ENCODE results near the gene FBLL1.
"Not testable (repeated sequence)": the region's sequence is repeated elsewhere in the genome, so short reads cannot be mapped to it uniquely, and the experiment has no call there.

The FBLL1 gene

DNA sequence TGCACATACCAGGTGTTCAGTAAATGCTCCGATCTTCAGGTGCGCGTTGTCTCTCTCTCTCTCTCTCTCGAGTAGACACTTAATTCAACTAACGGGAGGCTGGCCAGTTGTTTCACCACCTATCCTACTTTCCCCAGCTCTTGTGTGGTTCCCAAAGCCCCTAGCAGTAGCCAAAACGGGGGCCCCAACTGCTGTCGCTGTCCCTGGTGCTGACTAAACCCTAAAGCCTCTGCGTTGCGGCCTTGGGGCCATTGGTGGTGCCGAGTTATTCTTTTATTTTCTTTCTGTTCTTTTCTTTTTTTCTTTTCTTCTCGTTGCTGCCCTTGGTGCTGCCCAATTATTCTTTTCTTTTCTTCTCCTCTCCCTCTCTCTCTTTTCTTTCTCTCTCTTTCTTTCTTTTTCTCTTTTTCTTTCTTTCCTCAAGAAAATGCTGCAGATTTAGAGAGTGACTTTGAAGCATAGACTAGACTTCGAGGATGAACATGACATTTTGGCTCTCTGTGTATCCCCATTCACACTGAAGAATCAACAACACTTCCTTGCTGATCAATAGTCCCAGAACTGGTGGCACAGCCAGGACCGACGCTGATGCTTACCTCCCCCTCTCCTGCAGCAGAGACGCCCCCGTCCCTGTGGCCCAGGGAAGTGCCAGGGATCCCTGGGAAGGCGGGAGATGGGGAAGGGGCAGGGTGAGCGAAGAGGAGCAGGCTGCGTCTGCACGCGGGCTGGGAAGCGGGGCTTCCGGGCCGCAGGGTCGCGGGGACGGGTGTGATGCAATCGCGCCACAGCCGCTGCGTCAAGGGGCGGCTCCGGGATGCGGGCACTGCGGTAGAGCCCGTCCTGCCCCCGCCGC, at the start of gene FBLL1:
TSS of gene FBLL1 (plus strand) at position 785 of the 853 bp plus-strand sequence. CDS start 200 bp downstream, outside the sequence.
- peak; percentile 52 for DNase-seq

DNA sequence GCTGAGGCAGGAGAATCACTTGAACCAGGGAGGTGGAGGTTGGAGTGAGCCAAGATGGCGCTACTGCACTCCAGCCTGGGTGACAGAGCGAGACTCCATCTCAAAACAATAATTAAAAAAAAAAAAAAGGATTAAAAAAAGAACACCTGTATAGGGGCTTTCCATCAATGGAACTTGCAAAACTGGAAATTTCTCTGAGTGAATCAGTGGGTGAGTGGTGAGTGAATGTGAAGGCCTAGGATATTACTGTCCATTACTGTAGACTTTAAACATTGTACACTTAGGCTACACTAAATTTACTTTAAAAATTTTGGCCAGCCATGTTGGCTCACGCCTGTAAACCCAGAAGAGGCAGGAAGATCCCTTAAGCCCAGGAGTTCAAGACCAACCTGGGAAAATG, 48.5 kb upstream of the FBLL1 start:
- DNase-seq, result no peak

DNA sequence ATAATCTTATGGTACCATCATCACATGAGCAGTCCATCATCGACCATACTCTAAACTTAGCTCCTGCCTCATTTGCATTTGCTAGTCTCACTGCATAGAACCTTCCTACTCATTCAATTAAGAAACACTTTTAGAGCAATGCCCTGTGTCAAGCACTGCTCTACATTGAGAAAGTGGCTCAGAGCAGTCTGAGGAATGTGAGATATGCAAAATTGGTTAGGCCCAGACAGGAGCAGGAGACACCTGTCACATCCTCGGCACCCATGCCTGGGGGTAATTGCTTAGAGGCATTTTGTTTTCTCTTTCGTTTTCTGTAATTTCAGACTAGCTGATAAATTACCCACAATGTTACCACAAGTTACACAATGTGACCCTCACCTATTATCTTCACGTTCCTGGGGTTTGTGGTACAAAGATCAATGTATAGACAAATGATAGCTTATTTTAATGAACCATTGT, 47.7 kb upstream of the FBLL1 start:
- no peak for DNase-seq

DNA sequence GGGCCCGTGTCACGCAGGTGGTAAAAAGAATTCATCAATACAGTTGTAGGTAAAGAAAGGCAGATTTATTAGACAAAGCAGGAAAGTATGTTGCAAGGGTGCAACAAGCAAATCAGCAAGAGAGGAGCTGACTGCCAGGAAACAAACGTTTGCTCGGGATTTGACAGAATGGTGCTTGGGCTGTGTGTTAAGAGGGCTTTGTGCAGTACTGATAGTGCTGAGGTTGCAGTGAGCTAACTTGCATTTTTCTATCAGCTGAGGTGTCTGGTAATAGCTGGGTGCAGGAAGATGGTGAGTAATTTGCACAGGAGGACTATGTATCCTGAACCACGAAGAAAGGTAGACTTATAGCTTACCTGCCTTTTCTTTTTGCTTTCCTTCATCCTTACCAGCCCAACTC, 46.7 kb upstream of the FBLL1 start:
- DNase-seq, result no peak

GRCh38 chr5:168486136-168486879, 42.8 kb upstream of the FBLL1 start, which contains the start of gene RARS1:
RARS1 (plus strand) TSS chr5:168486471; CDS start chr5:168486499, 28 bp downstream.
- peak; percentile 93 for DNase-seq

GRCh38 chr5:168489059-168489458, 40.0 kb upstream of the FBLL1 start:
- no peak for DNase-seq

DNA sequence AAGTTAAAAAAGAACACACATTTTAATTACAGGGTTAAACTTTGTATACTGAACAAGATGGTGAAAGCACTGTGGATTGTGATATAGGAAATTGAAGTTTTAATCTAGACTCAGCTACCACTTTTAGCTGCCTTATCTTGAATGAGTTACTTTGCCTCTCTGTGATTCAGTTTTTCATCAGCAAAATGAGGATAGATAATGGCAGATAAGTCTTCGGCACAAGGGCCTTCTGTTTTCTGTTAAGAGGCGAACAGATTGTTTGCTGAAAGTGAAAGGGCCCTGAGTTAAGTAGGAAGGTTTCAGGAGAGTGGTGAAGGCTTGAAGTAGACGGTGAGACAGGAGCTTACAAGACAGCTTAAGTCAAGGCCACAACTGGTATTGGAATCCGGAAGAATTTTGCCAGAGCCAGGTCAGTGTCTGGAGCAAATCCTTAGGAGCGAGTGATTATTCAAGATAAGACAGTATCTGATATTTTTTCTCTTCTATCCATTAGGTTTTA, 35.0 kb upstream of the FBLL1 start:
- DNase-seq, result no peak

DNA sequence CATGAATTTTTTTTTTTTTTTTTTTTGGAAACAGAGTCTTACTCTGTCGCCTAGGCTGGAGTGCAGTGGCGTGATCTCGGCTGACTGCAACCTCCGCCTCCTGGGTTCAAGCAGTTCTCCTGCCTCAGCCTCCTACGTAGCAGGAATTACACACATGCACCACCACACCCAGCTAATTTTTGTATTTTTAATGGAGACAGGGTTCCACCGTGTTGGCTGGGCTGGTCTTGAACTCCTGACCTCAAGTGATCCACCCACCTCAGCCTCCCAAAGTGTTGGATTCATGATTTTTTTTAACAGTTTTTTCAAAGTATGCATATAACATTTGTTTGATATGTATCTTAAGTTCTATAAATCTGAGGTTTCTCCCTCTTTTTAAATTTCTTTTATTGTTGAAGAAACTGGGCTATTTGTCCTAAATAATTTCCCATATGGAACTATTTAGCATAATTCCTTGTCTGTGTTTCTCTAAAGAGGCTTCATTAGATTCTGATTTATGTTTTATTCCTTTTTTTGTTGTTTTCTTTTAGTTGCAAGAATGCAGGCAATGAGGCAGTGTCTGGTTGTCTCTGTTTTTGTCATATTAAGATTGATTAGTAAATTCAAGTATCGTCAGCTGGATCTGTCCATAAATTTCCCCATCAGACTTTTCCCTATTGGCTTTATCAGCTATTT, 26.4 kb upstream of the FBLL1 start:
- DNase-seq, result no peak

DNA sequence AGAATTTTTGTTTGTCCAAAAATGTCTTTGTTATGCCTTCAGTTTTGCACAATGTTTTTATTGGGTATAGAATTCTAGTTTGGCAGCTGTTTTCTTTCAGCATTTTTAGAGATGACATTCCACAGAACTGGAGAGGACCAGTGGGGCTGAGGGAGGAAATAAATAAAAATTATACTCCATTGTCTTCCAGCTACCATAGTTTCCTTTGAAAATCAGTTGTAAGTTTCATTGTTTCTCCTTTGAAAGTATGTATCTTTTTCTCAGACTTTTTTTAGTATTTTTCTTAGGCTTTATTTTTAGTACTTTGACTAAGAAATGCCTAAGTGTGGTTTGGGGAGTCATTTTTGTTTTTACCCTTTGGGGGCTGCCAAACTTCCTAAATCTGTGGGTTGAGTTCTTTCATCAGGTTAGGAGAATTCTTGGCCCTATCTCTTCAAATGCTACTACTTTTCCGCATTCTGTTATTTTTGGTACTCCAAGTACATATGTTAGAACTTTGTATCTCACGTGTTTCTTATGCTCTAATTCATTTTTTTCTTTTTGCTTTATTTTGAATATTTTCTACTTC, 15.2 kb upstream of the FBLL1 start:
- DNase-seq, result no peak

- no peak for DNase-seq
Observed at GRCh38 chr5:168525856-168526255, 3.2 kb upstream of the FBLL1 start.

DNA sequence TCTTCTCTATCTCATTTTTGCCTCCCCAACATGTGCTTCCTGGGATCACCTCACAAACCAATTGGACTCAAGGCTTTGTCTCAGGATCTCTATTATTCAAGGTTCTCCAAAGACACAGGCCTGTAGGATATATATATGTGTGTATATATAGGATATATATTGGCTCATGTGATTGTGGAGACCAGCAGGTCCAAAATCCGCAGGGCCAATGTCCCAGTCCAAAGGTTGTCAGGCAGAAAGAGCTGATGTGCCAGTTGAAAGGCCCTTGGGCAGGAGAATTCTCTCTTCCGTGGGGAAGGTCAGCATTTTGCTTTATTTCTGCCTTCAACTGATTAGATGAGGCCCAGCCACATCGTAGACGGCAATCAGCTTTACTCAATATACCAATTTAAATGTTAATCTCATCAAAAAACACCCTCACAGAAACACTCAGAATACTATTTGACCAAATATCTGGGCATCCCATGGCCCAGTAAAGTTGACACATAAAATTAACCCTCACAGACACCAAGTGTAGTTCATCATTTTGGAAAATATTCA, 1.3 kb upstream of the FBLL1 start:
- no peak for DNase-seq

DNA sequence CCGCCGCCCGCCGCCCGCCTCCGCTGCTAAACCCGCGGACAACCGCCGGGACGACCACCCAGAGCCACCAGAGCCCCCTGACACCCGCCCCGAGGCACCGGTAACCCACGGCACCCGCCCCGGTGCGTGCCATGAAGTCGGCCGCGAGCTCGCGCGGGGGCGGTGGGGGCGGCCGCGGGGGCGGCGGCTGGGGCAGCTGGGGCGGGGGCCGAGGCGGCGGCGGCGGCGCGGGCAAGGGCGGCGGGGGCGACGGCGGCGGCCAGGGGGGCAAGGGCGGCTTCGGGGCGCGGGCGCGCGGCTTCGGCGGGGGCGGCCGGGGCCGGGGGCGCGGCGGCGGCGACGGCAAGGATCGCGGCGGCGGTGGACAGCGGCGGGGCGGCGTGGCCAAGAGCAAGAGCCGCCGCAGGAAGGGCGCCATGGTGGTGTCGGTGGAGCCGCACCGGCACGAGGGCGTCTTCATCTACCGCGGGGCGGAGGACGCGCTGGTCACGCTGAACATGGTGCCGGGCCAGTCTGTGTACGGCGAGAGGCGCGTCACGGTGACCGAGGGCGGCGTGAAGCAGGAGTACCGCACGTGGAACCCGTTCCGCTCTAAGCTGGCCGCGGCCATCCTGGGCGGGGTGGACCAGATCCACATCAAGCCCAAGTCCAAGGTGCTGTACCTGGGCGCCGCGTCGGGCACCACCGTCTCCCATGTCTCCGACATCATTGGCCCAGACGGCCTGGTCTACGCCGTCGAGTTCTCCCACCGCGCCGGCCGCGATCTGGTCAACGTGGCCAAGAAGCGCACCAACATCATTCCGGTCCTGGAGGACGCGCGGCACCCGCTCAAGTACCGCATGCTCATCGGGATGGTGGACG, 499 bp downstream of the FBLL1 start:
- no peak for DNase-seq

DNA sequence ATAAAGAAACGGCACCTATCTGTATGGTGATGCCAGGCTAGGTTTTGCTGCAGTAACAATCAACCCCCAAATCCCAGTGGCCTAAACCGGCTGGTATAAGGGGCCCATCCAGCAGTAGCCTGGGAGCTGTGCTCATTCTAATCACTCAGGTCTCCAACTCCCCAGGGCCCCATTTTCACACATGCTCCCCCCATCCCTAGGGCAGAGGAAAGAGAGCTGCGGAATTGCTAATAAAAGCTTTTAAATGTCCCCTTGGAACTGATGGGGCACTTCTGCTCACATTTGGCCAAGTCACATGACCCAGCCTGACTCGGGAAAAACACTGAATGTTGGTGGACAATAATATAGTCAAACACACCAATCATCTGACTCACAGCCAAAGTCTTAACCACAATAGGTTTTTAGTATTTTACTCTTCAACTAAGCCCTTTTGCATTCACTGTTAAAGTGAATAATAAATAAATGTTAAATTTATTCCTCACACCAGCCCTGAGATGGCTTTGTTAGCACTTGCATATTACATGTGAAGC, 1.6 kb downstream of the FBLL1 start:
- no peak for DNase-seq

- no peak for DNase-seq
Observed at GRCh38 chr5:168531191-168531590, 2.1 kb downstream of the FBLL1 start.

DNA sequence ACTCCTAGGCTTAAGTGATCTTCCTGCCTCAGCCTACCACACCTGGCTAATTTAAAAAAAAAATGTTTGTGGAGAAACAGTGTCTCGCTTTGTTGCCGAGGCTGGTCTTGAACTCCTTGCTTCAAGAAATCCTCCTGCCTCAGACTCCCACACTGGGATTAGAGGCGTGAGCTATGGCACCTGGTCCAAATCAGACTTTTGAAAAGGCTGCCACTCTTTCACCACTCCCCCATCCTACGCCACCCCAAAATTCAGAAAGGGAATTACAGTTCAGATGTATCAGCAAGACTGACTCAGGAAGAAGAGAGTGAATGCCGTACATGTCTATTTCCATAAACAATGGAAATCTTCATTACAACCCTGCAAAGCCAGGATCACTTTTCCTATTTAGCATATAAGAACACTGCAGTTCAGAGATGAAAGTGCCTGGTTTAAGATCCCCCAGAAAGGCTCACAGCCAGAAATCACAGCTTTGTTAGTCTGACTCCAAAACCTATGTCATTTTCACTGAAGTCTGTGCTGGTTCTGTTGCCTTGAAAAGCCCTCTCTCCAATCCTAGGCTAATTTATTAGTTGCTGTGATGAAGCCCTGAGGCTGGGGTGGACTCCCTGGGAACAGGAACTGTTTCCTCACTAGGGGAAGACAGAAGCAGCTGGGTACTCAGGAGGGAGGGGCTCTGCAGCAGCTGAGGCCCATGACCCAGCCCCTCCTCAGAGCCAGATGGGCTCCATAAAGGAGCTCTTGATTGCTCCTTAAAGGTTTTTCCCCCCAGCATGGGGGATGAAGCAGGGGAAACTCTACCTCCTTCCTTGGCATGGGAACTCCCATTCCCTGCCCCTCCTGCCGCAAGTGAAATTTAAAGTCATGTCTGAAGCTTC, 3.1 kb downstream of the FBLL1 start:
- no peak for DNase-seq

- DNase-seq, result not testable (repeated sequence)
Observed at GRCh38 chr5:168534351-168534750, 5.2 kb downstream of the FBLL1 start.

- no peak for DNase-seq
Observed at GRCh38 chr5:168537176-168537575, 8.1 kb downstream of the FBLL1 start.

DNA sequence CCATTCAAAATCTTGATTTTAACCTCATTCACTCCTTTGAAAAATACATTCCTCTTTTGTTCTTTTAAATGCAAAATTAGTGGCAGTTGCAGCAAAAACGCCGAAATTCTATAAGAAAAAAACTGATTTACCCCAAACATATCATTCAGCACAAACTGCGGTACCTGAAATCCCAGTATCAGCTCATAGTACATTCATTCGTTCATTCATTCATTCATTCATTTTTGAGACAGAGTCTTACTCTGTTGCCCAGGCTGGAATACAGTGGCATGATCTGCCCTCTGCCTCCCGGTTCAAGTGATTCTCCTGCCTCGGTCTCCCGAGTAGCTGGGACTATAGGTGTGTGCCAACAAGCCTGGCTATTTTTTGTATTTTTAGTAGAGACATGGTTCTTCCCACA, 20.4 kb downstream of the FBLL1 start:
- DNase-seq, result no peak

GRCh38 chr5:168550656-168551055, 21.6 kb downstream of the FBLL1 start:
- DNase-seq, result no peak

DNA sequence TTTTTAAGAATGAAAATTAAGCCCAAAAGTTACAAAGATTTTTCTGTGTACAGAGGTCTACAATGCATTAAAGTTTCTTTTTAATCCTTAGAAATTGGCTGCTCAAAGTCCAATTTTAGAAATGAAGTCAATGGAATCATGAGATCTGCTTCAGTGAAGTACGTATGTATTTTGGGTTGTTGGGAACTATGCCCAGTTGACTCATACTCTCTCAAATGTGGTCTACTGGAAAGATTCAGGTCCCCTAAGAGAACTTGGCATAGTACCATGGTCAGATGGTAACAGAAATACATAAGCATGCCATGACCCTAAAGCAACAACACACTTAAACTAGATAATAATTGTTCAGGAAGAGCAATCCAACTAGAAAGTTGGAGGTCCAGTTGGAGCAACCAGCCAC, 23.0 kb downstream of the FBLL1 start:
- DNase-seq, result no peak

All from NCI-H774 (cell line).